Bronchial smooth muscle cell (primary cell): Measurements from ENCODE around the gene ANKRD22. TPM values are rescaled to one million over a fixed set of nuclear protein-coding genes. Genes with fewer than 3 reads are reported as not detected.

Source experiments
- total RNA-seq: library from RNA; depleted of rRNA; stranded (reverse); fragments of >200 nt; gene quantifications from 2 replicates; pipeline ENCODE4 v1.2.1, GENCODE V29; 2014

The ANKRD22 gene
- under 0.01 TPM in 1 of 2 replicates, not detected in the other for total RNA-seq

DNA sequence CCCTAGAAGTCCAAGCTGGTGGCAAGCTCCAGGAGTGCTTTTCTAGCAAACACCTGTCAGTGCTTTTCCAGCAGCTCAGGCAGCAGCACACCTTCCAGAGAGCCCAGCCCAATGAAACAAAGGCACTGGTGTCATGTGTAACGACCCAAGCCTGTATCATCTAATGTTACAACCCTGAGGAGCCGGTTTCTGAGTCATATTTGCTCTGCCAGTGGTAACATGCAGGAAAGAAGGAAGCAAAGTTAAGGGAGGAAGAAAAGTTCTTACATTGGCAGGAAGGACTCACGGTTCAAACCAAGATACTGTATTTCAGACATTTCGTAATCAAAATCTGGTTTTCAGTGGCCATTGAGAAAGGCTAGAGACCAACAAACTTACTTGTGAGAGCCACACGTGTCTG, at the start of gene ANKRD22:
TSS of gene ANKRD22 (minus strand) at position 139 of the 400 bp plus-strand sequence. CDS start 237 bp downstream, outside the sequence.

DNA sequence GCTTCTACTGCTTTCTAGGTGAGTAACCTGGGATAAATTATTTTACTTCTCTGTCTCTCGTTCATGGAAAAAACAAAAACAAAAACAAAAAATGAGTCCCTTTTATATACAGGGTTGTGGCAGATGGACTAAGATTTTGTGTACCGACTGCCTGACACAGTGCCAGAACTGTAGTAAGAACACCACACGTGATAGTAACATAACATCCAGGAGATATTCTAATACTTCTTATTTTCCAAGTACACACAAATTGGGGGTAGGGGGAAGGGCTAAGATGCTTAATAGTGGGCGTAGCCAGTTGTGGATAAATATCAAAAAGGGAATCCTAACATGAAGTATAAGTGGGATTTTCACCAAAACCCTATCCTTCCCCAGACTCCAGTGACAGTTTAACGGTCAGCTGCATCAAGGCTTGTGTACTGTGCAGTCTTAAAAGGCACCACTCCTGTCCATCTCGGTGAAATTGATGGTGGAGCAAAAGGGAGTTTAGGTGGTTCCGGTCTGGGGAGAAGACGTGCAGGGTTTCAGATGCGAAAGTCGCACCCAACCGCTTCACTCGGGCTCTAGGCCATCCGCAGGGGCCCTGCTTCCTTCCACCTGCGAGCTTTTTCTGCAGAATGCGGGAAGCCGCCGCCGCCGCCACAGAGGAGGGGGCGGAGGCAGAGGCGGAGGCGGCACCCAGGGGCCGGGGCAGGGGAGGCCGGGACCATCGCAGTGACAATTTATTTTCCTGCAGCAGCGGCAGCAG, 28.1 kb upstream of the ANKRD22 start, which contains the start of gene STAMBPL1:
TSS of gene STAMBPL1 (plus strand) at position 712 of the 748 bp plus-strand sequence. CDS start 21,464 bp downstream, outside the sequence.

DNA sequence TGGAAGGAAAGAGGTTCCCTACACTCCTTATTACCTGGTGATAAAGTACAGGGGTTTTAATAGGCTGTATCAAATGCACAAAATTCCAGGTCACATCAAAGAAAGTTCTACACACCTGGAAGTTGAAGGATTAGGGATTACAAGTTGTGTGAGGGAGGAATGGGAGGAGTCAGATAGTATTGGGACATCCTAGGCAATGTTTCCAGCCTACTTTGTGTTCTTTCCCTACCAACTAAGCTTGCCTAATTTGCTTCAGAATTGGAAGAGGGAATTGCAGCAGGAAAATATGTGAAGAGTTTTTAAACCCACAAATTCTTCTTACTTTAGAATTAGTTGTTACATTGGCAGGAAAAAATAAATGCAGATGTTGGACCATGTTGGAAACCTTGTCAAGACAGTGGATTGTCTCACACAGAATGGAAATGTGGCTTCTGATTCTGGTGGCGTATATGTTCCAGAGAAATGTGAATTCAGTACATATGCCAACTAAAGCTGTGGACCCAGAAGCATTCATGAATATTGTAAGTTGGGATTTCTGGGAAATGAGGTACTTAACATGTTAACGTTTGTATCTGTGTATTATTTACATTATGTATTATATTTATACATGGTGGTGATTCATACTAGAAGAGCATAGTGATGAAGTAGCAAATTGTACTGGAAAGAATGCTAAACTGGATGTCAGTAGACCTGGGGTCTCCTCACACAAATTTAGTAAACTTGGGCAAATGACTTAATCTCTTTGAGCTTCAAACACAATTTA, 48.9 kb downstream of the ANKRD22 start, which contains the start of gene LIPM:
TSS of gene LIPM (plus strand) at position 208 of the 763 bp plus-strand sequence. CDS start at position 375, 167 bp downstream.

Other genes starting within 250 kb of the ANKRD22 start
- not detected in 2 replicates for gene LIPF, start 187.4 kb downstream of the ANKRD22 start, total RNA-seq
- not detected in 2 replicates for gene LIPK, start 145.6 kb downstream of the ANKRD22 start, total RNA-seq
- not detected in 2 replicates for gene LIPN, start 91.8 kb downstream of the ANKRD22 start, total RNA-seq
- gene LIPM, start 49.1 kb downstream of the ANKRD22 start, total RNA-seq, result not detected in 2 replicates
- gene STAMBPL1, start 28.4 kb upstream of the ANKRD22 start, total RNA-seq, result 14.5 and 30.1 TPM in 2 replicates
- gene ACTA2, start 100.9 kb upstream of the ANKRD22 start, total RNA-seq, result 53.0 and 99.3 TPM in 2 replicates
- gene FAS, start 139.0 kb upstream of the ANKRD22 start, total RNA-seq, result 58.5 and 88.8 TPM in 2 replicates